Right forelimb (tissue), 1 donor: ENCODE data around the gene HHAT.

Source experiments
- DNase-seq: peaks from one replicate; pipeline ENCODE4 v3.0.0-alpha.2; 2018

HHAT gene

GRCh38 chr1:210360852-210361477, 32.3 kb downstream of the HHAT start:
- no peak for DNase-seq

- DNase-seq = no peak
Measured at GRCh38 chr1:210361665-210362064, 33.0 kb downstream of the HHAT start.

DNA sequence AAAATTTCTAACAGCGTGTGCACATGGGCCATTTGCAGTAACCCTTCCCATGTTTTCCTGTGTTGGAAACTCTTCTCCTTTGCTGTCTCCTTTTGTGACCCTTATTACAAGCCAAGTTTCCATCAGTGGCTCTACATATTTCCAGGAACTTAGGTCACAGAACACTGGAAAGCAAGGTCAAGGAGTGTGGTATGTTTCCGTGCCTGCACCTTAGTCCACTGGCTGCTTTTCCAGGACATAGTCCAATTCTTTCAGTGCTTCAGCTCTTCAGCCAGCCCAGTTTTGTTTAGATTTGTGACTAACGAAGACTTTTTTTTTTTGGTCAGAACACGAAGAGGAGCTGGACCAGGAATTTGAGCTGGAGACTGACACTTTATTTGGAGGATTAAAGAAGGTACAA, 33.8 kb downstream of the HHAT start:
- DNase-seq = no peak

DNA sequence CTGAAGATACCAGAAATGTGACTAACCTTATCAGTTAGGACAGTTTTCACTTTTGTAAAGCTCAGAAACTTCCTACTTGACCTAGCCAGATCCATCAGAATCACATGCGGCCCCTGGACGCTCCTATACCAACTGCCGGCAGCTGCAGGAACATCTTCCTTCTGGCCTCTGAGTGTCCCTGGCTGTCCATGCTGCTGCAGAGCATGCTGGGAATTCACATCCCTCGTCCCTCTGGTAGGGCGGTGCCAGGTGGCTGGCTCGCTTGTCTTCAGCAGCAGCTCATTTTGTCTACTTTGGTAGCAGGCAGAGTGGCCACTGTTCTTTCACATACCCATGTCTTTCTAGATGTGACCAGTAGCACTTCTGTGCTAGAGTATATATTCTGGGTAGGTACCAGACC, 34.4 kb downstream of the HHAT start:
- no peak for DNase-seq

- DNase-seq = no peak
Measured at GRCh38 chr1:210364479-210364878, 35.8 kb downstream of the HHAT start.

- DNase-seq = no peak
Measured at GRCh38 chr1:210366767-210367166, 38.1 kb downstream of the HHAT start.

DNA sequence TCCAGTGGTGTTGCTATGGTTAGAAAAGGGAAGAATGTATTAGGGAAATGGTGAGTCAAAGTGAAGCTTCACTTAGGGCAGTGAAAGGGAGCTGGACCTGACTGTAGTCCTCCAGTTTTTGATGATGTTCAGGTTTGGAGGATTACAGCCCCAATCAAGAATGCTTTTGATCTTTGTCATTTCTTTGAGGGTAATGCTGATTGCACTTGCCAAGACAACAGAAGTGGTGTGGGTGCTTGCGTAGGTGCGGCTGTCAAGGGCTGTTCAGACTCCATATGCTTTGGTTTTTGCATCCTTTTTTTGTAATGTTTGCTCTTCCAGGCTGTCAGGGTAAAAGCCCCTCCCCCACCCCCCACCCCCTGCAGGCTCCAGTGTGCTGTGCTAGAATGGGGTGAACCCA, 38.9 kb downstream of the HHAT start:
- DNase-seq = no peak

DNA sequence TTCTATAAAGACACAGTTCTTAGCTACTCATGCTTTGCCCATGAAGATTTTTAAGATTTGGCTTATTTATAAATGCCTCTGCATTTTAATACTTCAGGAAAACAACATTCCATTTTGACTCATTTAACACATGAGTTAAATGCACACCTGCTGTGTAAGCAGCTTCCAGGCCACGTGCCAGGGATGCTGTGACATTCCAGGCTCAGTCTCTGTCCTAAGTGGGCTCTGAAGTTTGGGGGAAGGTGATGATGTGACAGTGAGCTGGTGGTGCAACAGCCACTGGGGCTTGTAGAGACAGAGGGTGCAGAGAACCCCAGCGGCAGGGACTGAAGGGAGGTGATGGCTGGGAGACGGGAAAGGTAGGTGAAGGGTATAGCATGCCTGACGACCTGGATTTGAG, 40.7 kb downstream of the HHAT start:
- no peak for DNase-seq

DNA sequence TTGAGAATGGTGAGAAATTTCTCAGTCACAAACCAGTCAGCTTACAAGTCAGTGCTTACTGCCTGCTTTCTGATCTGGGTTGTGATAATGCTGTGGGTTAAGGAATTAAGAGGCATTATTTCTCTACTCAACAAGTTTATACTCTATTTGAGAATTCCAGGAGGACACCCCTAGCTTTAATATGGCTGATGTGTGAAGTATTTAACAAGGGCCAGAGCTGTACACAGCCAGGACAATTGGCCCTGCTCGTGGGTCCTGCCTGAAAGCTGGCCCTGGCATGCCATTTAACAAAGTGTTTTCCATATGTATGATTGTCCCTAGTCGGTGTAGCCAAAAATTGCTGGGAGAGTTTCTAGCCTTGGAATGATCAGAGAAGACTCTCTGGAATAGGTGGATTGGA, 43.2 kb downstream of the HHAT start:
- no peak for DNase-seq

DNA sequence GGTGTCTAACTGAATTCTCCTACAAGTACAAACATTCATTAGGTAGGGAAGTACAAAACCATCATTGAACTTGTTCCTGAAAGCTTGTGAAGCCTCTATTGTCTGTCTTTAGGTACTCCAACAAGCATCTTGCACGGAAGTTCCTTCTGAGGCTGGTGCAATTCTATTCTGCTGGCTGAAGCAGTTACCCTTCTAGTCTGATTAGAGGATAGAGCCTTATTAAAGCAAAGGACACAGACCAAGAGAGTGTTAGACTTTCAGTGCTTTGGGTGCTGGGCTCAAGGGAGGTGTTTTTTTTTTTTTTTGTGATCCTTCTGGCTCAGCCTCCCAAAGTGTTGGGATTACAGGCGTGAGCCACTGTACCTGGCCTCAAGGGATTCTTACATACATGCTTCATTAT, 43.8 kb downstream of the HHAT start:
- DNase-seq = no peak

GRCh38 chr1:210372931-210373627, 44.4 kb downstream of the HHAT start:
- DNase-seq = no peak

DNA sequence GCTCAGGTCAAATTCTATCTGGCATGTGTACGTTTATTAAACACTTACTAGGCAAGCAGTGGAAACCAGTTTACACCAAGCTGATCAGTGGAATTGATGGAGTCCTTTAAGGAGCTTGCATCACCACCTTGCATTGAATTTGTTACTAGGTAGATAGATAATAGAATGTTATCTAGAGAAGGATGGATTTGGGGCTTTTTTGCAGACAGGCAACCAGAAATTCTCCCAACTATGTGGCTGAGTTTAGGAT, 44.9 kb downstream of the HHAT start:
- DNase-seq = no peak

- DNase-seq = no peak
Measured at GRCh38 chr1:210373878-210374599, 45.3 kb downstream of the HHAT start.

GRCh38 chr1:210374600-210374953, 45.9 kb downstream of the HHAT start:
- no peak for DNase-seq

GRCh38 chr1:210376836-210377372, 48.2 kb downstream of the HHAT start:
- DNase-seq = no peak

GRCh38 chr1:210377731-210378333, 49.1 kb downstream of the HHAT start:
- no peak for DNase-seq

DNA sequence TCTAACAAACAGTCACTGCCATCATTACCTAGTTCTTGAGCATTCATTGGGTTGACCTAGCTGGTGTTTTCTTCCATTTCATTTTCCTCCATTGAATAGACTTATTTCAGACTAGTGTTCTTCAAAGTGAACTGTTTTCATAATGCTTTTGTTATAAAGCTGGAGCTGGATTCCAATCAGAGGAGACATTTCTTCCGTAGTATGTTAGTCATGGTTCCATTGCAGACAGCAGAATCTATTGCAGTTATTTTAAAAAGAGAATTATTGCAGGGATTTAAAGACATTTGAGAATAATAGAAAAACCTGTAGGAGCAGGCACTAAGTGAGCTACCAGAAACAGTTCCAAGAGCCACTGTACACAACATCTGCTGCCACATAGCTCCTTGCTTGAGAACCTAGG, 50.0 kb downstream of the HHAT start:
- DNase-seq = no peak

DNA sequence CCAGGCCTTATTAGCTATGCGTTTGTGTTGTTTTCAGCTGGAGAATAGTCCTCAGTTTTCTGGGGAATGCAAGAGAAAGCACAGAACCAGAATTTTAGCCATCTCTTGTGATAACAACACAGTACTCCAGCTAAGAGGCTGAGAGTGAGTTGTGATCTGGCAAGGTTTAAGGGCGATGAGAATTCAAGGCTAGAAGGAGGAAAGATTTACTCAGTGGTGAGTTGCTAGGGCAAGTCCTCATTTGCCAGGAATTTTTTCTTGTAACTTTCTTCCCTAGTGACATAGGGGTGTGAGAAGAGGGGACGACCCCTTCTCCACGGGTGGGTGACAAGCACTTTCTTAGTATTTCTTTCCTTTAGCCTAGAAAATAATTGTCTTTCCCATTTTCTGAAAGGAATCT, 53.2 kb downstream of the HHAT start:
- no peak for DNase-seq

- DNase-seq = no peak
Measured at GRCh38 chr1:210384625-210385024, 55.9 kb downstream of the HHAT start.

- DNase-seq = no peak
Measured at GRCh38 chr1:210385228-210385627, 56.5 kb downstream of the HHAT start.

DNA sequence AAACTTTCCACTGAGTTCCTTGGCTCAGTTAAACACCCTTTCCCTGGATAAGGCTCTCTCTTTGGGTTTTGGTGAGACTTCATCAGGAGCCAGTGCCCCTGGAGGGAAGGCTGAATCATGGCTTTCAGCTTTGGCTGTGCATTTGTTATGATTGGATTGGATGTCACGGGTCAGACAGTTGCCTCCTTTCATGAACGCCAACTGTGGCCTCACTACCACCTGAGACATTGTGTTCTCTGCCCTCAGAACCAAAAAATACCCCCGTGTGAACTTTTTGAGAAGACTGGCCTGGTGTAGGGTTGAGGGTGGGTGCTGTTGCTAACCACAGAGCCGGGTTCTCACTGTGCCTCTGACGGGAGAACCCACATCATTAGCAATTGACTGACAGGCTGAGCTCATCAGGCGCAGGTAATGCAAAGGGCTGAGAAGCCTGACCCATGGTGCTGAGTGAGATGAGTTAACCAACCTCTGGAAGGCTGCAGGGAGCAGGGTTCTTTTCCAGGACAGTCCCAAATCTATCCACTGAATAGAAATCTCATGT, 65.6 kb downstream of the HHAT start:
- no peak for DNase-seq

DNA sequence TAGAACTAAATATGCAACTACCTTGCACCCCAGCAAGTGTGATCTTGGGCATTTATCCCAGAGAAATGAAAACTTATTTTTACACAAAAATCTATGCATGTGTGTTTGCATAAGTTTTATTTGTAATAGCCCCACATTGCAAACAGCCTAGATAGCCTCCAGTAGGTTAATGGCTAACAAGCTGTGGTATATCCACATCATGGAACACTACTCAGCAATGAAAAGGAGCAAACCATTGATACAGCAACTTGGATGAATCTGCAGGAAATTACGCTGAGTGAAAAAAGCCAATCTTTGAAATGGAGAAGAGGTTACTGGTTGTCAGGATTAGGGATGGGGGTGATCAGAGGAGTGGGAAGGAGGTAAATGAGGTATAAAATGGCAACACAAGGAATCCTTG, 67.8 kb downstream of the HHAT start:
- no peak for DNase-seq

DNA sequence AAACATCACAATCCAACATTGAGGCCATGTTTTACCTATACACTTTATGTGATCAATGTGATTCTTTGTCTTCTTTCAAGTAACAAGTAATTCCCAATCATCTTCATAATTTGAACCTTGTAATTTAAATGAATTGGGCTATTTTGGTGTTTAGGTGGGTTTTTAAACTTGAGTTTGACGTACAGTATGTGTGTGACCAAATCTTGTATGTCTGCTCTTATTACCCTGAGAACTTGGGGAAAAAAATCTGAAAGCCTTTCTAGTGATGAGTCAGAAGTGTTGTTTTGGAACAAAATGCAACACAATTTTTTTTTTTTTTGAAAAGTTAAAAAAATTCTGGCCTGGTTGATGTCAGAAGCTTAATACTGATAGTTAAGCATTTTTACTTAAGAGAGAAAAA, 68.5 kb downstream of the HHAT start:
- DNase-seq = no peak

GRCh38 chr1:210397681-210398080, 69.0 kb downstream of the HHAT start:
- DNase-seq = no peak
